HCT116 (cell line): ENCODE data around the gene CORO6. TPM values are rescaled to one million over a fixed set of nuclear protein-coding genes. Genes with fewer than 3 reads are reported as not detected.

Experiments
- ATAC-seq: fragments of 200-7000 bp; cut with Tn5 transposase; 2 replicates; pipeline ENCODE4 v1.9.1; 2020; ENCODE audit warnings: mild to moderate bottlenecking, moderate library complexity
- BruUV-seq: library from RNA; stranded (reverse); fragments of 400-500 nt; replicated peaks from 2 replicates; lab custom pipeline; 2021; lab: Mats Ljungman, UMichigan
- CTCF ChIA-PET: fragments of 300-600 bp; sonication (Branson Sonifier 250); formaldehyde crosslinking; loops from one replicate; lab custom pipeline; 2021; ENCODE audit warnings: antibody characterized with exemption; lab: Charles Lee
- POLR2A ChIA-PET: fragments of 300-600, 350-600 bp; sonication (Branson Sonifier 250); formaldehyde crosslinking; loops from one replicate; lab custom pipeline; 2021; ENCODE audit warnings: antibody characterized with exemption; lab: Charles Lee
- RAD21 ChIA-PET, 2 experiments: fragments of 300-600 bp; sonication (Branson Sonifier 250); formaldehyde crosslinking; loops; one replicate each; lab custom pipeline; 2023; ENCODE audit warnings: low total read pairs in 2 of 2; ENCODE audit not compliant: uncharacterized antibody in 2 of 2, unreplicated experiment in 2 of 2, low non-redundant PET in 1 of 2; lab: Charles Lee
- DNase-seq: peaks from one replicate; pipeline ENCODE4 v3.0.0-alpha.2; 2010; ENCODE audit warnings: low read depth, low spot score
- H2AFZ ChIP-seq: fragments of 200-600 bp; shearing (Covaris generic), sonication (generic); 2 replicates; pipeline ENCODE4 v1.6.1; 2017; ENCODE audit warnings: low read depth, mixed run types, mixed read lengths, antibody characterized with exemption, low read length; ENCODE audit not compliant: poor library complexity, severe bottlenecking
- H3K27ac ChIP-seq: 2 replicates; pipeline ENCODE4 v1.5.1; 2012; ENCODE audit warnings: low read depth, low read length
- H3K27me3 ChIP-seq: fragments of 200-600 bp; sonication (generic); 2 replicates; pipeline ENCODE4 v1.6.1; 2016; ENCODE audit warnings: mixed run types, low read length, mixed read lengths; ENCODE audit not compliant: insufficient read depth
- H3K36me3 ChIP-seq, 2 experiments: fragments of 200-500 bp in 1 of 2; fragments of 200-600 bp in 1 of 2; sonication (Bioruptor generic) in 1 of 2; sonication (generic) in 1 of 2; 2 replicates each; pipeline versions ENCODE4 v1.5.1 to v1.6.1; 2014 to 2016; ENCODE audit warnings: low read length in 2 of 2, inconsistent platforms in 1 of 2, mixed read lengths in 1 of 2, mixed run types in 1 of 2; ENCODE audit not compliant: insufficient read depth in 2 of 2, control insufficient read depth in 1 of 2
- H3K4me1 ChIP-seq, 2 experiments: fragments of 200-600 bp in 1 of 2; sonication (generic) in 1 of 2; 2 replicates each; pipeline versions ENCODE4 v1.5.1 to v1.6.1; 2012 to 2017; ENCODE audit warnings: low read length in 2 of 2, inconsistent platforms in 1 of 2, mild to moderate bottlenecking in 1 of 2, mixed read lengths in 1 of 2, mixed run types in 1 of 2, moderate library complexity in 1 of 2; ENCODE audit not compliant: insufficient read depth in 2 of 2, control insufficient read depth in 1 of 2
- H3K4me2 ChIP-seq: fragments of 200-600 bp; sonication (generic); 2 replicates; pipeline ENCODE4 v1.6.1; 2017; ENCODE audit warnings: mixed run types, low read length, mixed read lengths
- H3K4me3 ChIP-seq, 2 experiments: fragments of 200-600 bp in 1 of 2; sonication (generic) in 1 of 2; replicated peaks in 1 of 2; 2 replicates each; pipeline ENCODE4 v1.5.1; 2011 to 2016; ENCODE audit warnings: low read length in 2 of 2, control low read depth in 1 of 2, low read depth in 1 of 2, mild to moderate bottlenecking in 1 of 2, mixed read lengths in 1 of 2, mixed run types in 1 of 2
- H3K79me2 ChIP-seq: fragments of 200-600 bp; sonication (generic); 2 replicates; pipeline ENCODE4 v1.6.1; 2017; ENCODE audit warnings: mild to moderate bottlenecking, mixed run types, low read length, moderate library complexity, mixed read lengths; ENCODE audit not compliant: insufficient read depth
- H3K9ac ChIP-seq: fragments of 200-600 bp; sonication (generic); 2 replicates; pipeline ENCODE4 v1.6.1; 2016; ENCODE audit warnings: low read length, mixed read lengths
- H3K9me2 ChIP-seq: fragments of 200-600 bp; sonication (generic), shearing (Covaris generic); 2 replicates; pipeline ENCODE4 v1.6.1; 2017; ENCODE audit warnings: mixed run types, mild to moderate bottlenecking, moderate library complexity; ENCODE audit not compliant: insufficient read depth
- H3K9me3 ChIP-seq, 2 experiments: fragments of 200-500 bp in 1 of 2; fragments of 200-600 bp in 1 of 2; sonication (Bioruptor generic) in 1 of 2; sonication (generic) in 1 of 2; 2 replicates each; pipeline ENCODE4 v1.6.1; 2014 to 2017; ENCODE audit warnings: low read length in 2 of 2, mixed read lengths in 2 of 2, inconsistent platforms in 1 of 2, low read depth in 1 of 2, mild to moderate bottlenecking in 1 of 2, mixed run types in 1 of 2, moderate library complexity in 1 of 2; ENCODE audit not compliant: control insufficient read depth in 1 of 2, insufficient read depth in 1 of 2
- H4K20me1 ChIP-seq: fragments of 200-600 bp; sonication (generic), shearing (Covaris generic); 2 replicates; pipeline ENCODE4 v1.6.1; 2017; ENCODE audit warnings: mixed run types, mild to moderate bottlenecking, moderate library complexity; ENCODE audit not compliant: insufficient read depth
- EZH2 ChIP-seq: fragments of 200-600 bp; sonication (generic); IDR thresholded peaks from 2 replicates; pipeline ENCODE4 v1.6.1; 2017; ENCODE audit warnings: antibody characterized with exemption, mixed run types
- ZNF274 ChIP-seq: fragments of 200-500 bp; sonication (Bioruptor generic); IDR thresholded peaks from 2 replicates; pipeline ENCODE4 v1.6.1; 2014; ENCODE audit warnings: mild to moderate bottlenecking, low read depth, low read length, inconsistent platforms
- intact Hi-C: fragments of 100-400 bp; cut with micrococcal nuclease; formaldehyde crosslinking; loops from 2 replicates; pipeline ENCODE4 v1.10.0; 2022
- total RNA-seq: library from RNA; stranded (reverse); gene quantifications from one replicate; pipeline ENCODE4 v1.2.1, GENCODE V29; 2021; ENCODE audit not compliant: unreplicated experiment
- TF ChIP-seq, protein P1 (sequence below): IDR thresholded peaks from 2 replicates; pipeline ENCODE4 v1.6.1; 2011; ENCODE audit warnings: mild to moderate bottlenecking, low read length, moderate library complexity; ENCODE audit not compliant: insufficient replicate concordance; ENCODE audit errors: extremely low read depth

Gene CORO6
- total RNA-seq, 1 experiment from 2014 or later, result 8.7 TPM

DNA sequence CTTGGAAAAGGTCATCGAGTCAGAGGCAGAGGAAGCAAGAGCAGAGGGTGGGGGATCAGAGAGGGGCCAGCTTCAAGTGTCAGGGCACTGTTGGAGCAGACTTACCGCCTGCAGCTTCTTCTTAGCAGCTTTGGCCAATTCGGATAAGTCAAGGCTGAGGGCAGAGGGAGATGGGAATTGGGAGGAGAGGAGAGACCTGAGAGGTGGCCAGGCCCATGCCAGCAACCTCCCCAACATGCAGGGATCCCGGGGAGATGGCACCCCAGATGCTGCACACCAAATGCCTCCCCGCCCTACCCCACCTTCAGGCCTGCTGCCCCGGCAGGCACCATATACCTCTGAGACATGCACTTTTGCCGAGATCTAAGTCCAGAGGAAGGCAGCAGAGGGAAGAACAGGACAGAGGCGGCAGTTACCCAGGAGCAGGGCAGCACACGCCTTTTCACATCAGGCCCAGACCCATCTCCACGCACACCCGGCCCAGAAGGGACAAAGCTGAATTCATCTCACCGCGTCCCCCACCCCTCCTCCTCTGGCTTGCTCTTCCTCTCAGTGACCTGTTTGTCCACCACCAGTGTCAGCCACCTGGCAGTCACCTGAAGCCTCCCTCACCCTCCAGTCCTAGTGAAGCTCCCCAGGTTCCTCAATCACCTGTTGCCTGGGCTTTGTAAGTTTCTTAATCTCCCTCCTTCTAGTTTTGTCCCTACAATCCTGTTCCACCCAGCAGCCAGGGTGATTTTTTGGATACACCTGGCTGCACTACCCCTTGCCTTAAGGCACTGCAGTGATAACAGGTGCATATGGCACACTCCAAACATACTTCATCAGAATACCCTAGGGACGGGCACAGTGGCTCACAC, 43.9 kb downstream of the CORO6 start:
- Histone ChIP-seq H3K9me2 (no peaks in the 10 kb centered on the region), H3K9ac (no peak overlapping the region), H3K27ac (no peak overlapping the region), H3K4me1 (peaks cover 0 to 14% of the 10 kb centered on the region in 2 experiments; a peak in 2 of 4 replicates), H3K4me2 (no peak overlapping the region), H2AFZ (no peak overlapping the region), H4K20me1 (no peaks in the 10 kb centered on the region), H3K9me3 (no peaks in the 10 kb centered on the region), H3K79me2 (peaks cover 10% of the 10 kb centered on the region; the same call in 1 of the 2 replicates), H3K36me3 (peaks cover 9 to 10% of the 10 kb centered on the region in 2 experiments; a peak in 2 of 4 replicates), H3K27me3 (no peaks in the 10 kb centered on the region), H3K4me3 (no peak overlapping the region)
- TF ChIP-seq EZH2, result no peak
- TF ChIP-seq, protein P1, sequence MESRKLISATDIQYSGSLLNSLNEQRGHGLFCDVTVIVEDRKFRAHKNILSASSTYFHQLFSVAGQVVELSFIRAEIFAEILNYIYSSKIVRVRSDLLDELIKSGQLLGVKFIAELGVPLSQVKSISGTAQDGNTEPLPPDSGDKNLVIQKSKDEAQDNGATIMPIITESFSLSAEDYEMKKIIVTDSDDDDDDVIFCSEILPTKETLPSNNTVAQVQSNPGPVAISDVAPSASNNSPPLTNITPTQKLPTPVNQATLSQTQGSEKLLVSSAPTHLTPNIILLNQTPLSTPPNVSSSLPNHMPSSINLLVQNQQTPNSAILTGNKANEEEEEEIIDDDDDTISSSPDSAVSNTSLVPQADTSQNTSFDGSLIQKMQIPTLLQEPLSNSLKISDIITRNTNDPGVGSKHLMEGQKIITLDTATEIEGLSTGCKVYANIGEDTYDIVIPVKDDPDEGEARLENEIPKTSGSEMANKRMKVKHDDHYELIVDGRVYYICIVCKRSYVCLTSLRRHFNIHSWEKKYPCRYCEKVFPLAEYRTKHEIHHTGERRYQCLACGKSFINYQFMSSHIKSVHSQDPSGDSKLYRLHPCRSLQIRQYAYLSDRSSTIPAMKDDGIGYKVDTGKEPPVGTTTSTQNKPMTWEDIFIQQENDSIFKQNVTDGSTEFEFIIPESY, result no peak
- TF ChIP-seq ZNF274, result no peak
- ChIA-PET POLR2A (no interaction called here), CTCF (interaction anchor here (1.0 to 6.0 kb wide), 4 partner anchors 13 to 209 kb away, joined by 3 to 38 read pairs (median 4); partner anchors contain the start of genes ABHD15 and ANKRD13B), RAD21 (no interaction called here)
- intact Hi-C loops, result no loop called here
- BruUV-seq, result no TSS peak
- ATAC-seq (no peak), DNase-seq (no peak)
